Measurements from ENCODE around the gene TMEM132A. TPM values are rescaled to one million over a fixed set of nuclear protein-coding genes. Genes with fewer than 3 reads are reported as not detected.

TMEM132A gene
- polyA plus RNA-seq, 1 of the 3 experiments (the other 2 are of a cell fraction): 66.9 TPM

DNA sequence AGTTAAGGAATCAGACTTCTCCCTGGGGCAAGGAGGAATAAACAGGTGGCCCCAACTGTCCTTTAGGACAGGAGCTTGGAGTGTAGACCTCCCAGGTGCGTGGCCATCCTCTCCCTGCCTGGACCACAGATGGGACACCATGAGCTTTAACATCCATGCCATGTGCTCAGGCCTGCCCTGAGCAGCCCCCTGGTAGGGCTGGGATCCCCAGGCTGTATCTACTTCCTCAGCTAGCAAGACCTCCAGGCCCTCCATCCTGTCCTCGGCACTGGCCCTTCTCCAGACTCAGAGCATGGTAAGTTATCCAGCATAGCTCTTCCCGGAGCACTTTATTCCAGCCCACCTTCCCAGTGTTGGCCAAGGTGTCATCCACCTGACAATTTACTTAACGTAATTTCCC lies 53.0 kb downstream of the TMEM132A start:
- Histone ChIP-seq H3K36me3 (replicated peaks in 1 of 2; ENCODE audit: control insufficient read depth in 1 of 2, insufficient read depth in 2 of 2, low read length in 1 of 2) (no peaks in the 10 kb centered on the region), H3K27me3 (ENCODE audit: insufficient read depth) (no peaks in the 10 kb centered on the region; the same call in 1 of the 2 replicates), H4K20me1 (ENCODE audit: insufficient read depth) (no peaks in the 10 kb centered on the region), H3K79me2 (ENCODE audit: insufficient read depth) (no peaks in the 10 kb centered on the region), H3K4me3 (ENCODE audit: low read depth in 2 of 2, low read length in 1 of 2) (no peak overlapping the region), H3K9me3 (no peaks in the 10 kb centered on the region), H3K27ac (ENCODE audit: low read depth in 2 of 2, low read length in 1 of 2) (no peak overlapping the region), H2AFZ (ENCODE audit: low read depth) (no peak overlapping the region), H3K9me2 (no peaks in the 10 kb centered on the region), H3F3A (replicated peaks; ENCODE audit: insufficient read depth) (no peaks in the 10 kb centered on the region), H3K9ac (no peak overlapping the region), H3K4me1 (ENCODE audit: control insufficient read depth in 1 of 2, insufficient read depth in 2 of 2, low read depth in 1 of 2, low read length in 1 of 2) (peaks cover 0 to 23% of the 10 kb centered on the region in 2 experiments; a peak in 1 of 4 replicates), H3K4me2 (no peak overlapping the region)
- TF ChIP-seq ELF1 (IDR thresholded peaks at IDR 0.05) (no peak), GABPA (IDR thresholded peaks at IDR 0.05; ENCODE audit: low read depth) (no peak), TCF12 (IDR thresholded peaks at IDR 0.05) (no peak), FOXJ3 (CRISPR knock-in tag; IDR thresholded peaks at IDR 0.05) (no peak), TAF1 (IDR thresholded peaks at IDR 0.05; ENCODE audit: borderline replicate concordance, low read depth, low read length) (no peak), NFIC (IDR thresholded peaks at IDR 0.05; ENCODE audit: borderline replicate concordance) (no peak), GATA2 (CRISPR knock-in tag; IDR thresholded peaks at IDR 0.05) (no peak), RCOR1 (IDR thresholded peaks at IDR 0.05; ENCODE audit: low read length) (no peak), CHD2 (IDR thresholded peaks at IDR 0.05; ENCODE audit: low read length, partially characterized antibody) (no peak), RFX5 (IDR thresholded peaks at IDR 0.05; ENCODE audit: low read length) (no peak), RAD21 (IDR thresholded peaks at IDR 0.05; ENCODE audit: low read length) (no peak), YY1 (IDR thresholded peaks at IDR 0.05; ENCODE audit: low read depth) (no peak), SMC3 (IDR thresholded peaks at IDR 0.05; ENCODE audit: low read depth, low read length) (no peak)
- TF ChIP-seq, protein P1, sequence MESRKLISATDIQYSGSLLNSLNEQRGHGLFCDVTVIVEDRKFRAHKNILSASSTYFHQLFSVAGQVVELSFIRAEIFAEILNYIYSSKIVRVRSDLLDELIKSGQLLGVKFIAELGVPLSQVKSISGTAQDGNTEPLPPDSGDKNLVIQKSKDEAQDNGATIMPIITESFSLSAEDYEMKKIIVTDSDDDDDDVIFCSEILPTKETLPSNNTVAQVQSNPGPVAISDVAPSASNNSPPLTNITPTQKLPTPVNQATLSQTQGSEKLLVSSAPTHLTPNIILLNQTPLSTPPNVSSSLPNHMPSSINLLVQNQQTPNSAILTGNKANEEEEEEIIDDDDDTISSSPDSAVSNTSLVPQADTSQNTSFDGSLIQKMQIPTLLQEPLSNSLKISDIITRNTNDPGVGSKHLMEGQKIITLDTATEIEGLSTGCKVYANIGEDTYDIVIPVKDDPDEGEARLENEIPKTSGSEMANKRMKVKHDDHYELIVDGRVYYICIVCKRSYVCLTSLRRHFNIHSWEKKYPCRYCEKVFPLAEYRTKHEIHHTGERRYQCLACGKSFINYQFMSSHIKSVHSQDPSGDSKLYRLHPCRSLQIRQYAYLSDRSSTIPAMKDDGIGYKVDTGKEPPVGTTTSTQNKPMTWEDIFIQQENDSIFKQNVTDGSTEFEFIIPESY (IDR thresholded peaks at IDR 0.05; ENCODE audit: borderline replicate concordance, low read depth): no peak
- TF ChIP-seq, protein P2, sequence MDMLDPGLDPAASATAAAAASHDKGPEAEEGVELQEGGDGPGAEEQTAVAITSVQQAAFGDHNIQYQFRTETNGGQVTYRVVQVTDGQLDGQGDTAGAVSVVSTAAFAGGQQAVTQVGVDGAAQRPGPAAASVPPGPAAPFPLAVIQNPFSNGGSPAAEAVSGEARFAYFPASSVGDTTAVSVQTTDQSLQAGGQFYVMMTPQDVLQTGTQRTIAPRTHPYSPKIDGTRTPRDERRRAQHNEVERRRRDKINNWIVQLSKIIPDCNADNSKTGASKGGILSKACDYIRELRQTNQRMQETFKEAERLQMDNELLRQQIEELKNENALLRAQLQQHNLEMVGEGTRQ (IDR thresholded peaks at IDR 0.05; ENCODE audit: borderline replicate concordance, low read depth, low read length): no peak
- TF ChIP-seq, protein P3, sequence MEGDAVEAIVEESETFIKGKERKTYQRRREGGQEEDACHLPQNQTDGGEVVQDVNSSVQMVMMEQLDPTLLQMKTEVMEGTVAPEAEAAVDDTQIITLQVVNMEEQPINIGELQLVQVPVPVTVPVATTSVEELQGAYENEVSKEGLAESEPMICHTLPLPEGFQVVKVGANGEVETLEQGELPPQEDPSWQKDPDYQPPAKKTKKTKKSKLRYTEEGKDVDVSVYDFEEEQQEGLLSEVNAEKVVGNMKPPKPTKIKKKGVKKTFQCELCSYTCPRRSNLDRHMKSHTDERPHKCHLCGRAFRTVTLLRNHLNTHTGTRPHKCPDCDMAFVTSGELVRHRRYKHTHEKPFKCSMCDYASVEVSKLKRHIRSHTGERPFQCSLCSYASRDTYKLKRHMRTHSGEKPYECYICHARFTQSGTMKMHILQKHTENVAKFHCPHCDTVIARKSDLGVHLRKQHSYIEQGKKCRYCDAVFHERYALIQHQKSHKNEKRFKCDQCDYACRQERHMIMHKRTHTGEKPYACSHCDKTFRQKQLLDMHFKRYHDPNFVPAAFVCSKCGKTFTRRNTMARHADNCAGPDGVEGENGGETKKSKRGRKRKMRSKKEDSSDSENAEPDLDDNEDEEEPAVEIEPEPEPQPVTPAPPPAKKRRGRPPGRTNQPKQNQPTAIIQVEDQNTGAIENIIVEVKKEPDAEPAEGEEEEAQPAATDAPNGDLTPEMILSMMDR (IDR thresholded peaks at IDR 0.05): no peak
- TF ChIP-seq, protein P4, sequence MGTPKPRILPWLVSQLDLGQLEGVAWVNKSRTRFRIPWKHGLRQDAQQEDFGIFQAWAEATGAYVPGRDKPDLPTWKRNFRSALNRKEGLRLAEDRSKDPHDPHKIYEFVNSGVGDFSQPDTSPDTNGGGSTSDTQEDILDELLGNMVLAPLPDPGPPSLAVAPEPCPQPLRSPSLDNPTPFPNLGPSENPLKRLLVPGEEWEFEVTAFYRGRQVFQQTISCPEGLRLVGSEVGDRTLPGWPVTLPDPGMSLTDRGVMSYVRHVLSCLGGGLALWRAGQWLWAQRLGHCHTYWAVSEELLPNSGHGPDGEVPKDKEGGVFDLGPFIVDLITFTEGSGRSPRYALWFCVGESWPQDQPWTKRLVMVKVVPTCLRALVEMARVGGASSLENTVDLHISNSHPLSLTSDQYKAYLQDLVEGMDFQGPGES (IDR thresholded peaks at IDR 0.05; ENCODE audit: low read depth, low read length): no peak
- no peak for DNase-seq
- ChIA-PET CTCF (interaction anchor here (0.7 kb wide), 1 partner anchor 146 kb away, joined by 3 read pairs; no protein-coding TSS in a partner anchor), POLR2A (no interaction called here)
- WGBS (ENCODE audit: low lambda C conversion rate): 58% methylated on average over 4 of the region's 4 CpGs
